ENCODE results near the gene REPS1. TPM values are rescaled to one million over a fixed set of nuclear protein-coding genes. Genes with fewer than 3 reads are reported as not detected.

Gene REPS1
- total RNA-seq, 2 experiments from 2014 or later, result 40.0 to 53.9 TPM

DNA sequence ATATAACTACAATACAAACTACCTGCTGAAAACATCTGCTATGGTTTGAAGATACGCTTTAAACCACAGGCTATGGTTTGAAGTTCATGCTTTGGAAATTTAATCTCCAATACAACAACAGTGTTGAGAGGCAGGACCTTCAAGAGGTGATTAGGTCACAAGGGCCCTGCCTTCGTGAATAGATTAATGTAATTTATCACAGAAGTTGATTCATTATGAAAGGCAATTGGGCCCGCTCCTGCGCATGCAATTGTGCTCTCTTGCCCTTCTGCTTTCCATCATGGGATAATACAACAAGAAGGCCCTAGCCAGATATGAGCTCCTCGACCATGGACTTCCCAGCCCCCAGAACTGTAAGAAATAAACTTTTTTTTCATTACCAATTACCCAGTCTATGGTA, 21.2 kb downstream of the REPS1 start:
- 0 out of 2 replicates have a peak, but pooled peaks cover 8% of the 10 kb centered on the region for H4K20me1 ChIP-seq (ENCODE audit: insufficient read depth, low read length)

GRCh38 chr6:138965971-138966370, 22.1 kb downstream of the REPS1 start:
- Histone ChIP-seq H2AFZ (ENCODE audit: low read length) (no peak overlapping the region), H3K4me1 (ENCODE audit: insufficient read depth, low read length, poor library complexity, severe bottlenecking) (peaks cover 3% of the 10 kb centered on the region), H3K36me3 (ENCODE audit: insufficient read depth, low read length) (no peaks in the 10 kb centered on the region), H4K20me1 (ENCODE audit: insufficient read depth, low read length) (0 out of 2 replicates have a peak, but pooled peaks cover 8% of the 10 kb centered on the region), H3K4me2 (ENCODE audit: low read length) (no peak overlapping the region), H3K9me2 (ENCODE audit: insufficient read depth, low read length) (no peaks in the 10 kb centered on the region), H3K79me2 (ENCODE audit: insufficient read depth, low read depth, low read length) (peaks cover 88% of the 10 kb centered on the region; the same call in 1 of the 2 replicates), H3K4me3 (ENCODE audit: low read depth, low read length, poor library complexity, severe bottlenecking) (no peak overlapping the region), H3K9me3 (ENCODE audit: low read length) (no peaks in the 10 kb centered on the region), H3K27ac (ENCODE audit: low read depth, low read length, poor library complexity, severe bottlenecking) (no peak overlapping the region)
- TF ChIP-seq, protein P1, sequence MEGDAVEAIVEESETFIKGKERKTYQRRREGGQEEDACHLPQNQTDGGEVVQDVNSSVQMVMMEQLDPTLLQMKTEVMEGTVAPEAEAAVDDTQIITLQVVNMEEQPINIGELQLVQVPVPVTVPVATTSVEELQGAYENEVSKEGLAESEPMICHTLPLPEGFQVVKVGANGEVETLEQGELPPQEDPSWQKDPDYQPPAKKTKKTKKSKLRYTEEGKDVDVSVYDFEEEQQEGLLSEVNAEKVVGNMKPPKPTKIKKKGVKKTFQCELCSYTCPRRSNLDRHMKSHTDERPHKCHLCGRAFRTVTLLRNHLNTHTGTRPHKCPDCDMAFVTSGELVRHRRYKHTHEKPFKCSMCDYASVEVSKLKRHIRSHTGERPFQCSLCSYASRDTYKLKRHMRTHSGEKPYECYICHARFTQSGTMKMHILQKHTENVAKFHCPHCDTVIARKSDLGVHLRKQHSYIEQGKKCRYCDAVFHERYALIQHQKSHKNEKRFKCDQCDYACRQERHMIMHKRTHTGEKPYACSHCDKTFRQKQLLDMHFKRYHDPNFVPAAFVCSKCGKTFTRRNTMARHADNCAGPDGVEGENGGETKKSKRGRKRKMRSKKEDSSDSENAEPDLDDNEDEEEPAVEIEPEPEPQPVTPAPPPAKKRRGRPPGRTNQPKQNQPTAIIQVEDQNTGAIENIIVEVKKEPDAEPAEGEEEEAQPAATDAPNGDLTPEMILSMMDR (conservative IDR thresholded peaks at IDR 0.05; ENCODE audit: low read length), result no peak
- TF ChIP-seq EZH2phosphoT487 (IDR thresholded peaks at IDR 0.05; ENCODE audit: borderline replicate concordance, low read depth, low read length), result no peak
- POLR2A ChIA-PET, result interaction anchor here (0.9 to 4.3 kb wide), 5 partner anchors 10 to 65 kb away, joined by 3 to 19 read pairs (median 3); no protein-coding TSS in a partner anchor
- DNase-seq (ENCODE audit: low spot score), result no peak
- no TSS peak for BruUV-seq (replicated peaks)
- intact Hi-C loops (cut with micrococcal nuclease; ENCODE audit: unreplicated experiment), result no loop called here
- CTCF ChIA-PET (ENCODE audit: unreplicated experiment), result no interaction called here

More for the DNA sequence above, 21.2 kb downstream of the REPS1 start:
- H2AFZ ChIP-seq (ENCODE audit: low read length), result no peak overlapping the region
- DNase-seq (ENCODE audit: low spot score), result no peak
- no peak overlapping the region for H3K4me3 ChIP-seq (ENCODE audit: low read depth, low read length, poor library complexity, severe bottlenecking)
- H3K9me2 ChIP-seq (ENCODE audit: insufficient read depth, low read length), result no peaks in the 10 kb centered on the region
- BruUV-seq (replicated peaks), result no TSS peak
- no peak overlapping the region for H3K27ac ChIP-seq (ENCODE audit: low read depth, low read length, poor library complexity, severe bottlenecking)
- H3K36me3 ChIP-seq (ENCODE audit: insufficient read depth, low read length), result no peaks in the 10 kb centered on the region
- POLR2A ChIA-PET, result interaction anchor here (0.9 to 4.3 kb wide), 5 partner anchors 9 to 17 kb away, joined by 3 to 19 read pairs (median 3); no protein-coding TSS in a partner anchor
- H3K9me3 ChIP-seq (ENCODE audit: low read length), result no peaks in the 10 kb centered on the region
- H3K79me2 ChIP-seq (ENCODE audit: insufficient read depth, low read depth, low read length), result peaks cover 90% of the 10 kb centered on the region; the same call in 1 of the 2 replicates
- TF ChIP-seq, protein P1 (conservative IDR thresholded peaks at IDR 0.05; ENCODE audit: low read length), result no peak
- TF ChIP-seq EZH2phosphoT487 (IDR thresholded peaks at IDR 0.05; ENCODE audit: borderline replicate concordance, low read depth, low read length), result no peak
- intact Hi-C loops (cut with micrococcal nuclease; ENCODE audit: unreplicated experiment), result no loop called here
- CTCF ChIA-PET (ENCODE audit: unreplicated experiment), result no interaction called here
- H3K4me1 ChIP-seq (ENCODE audit: insufficient read depth, low read length, poor library complexity, severe bottlenecking), result peaks cover 3% of the 10 kb centered on the region
- H3K4me2 ChIP-seq (ENCODE audit: low read length), result no peak overlapping the region

DNA sequence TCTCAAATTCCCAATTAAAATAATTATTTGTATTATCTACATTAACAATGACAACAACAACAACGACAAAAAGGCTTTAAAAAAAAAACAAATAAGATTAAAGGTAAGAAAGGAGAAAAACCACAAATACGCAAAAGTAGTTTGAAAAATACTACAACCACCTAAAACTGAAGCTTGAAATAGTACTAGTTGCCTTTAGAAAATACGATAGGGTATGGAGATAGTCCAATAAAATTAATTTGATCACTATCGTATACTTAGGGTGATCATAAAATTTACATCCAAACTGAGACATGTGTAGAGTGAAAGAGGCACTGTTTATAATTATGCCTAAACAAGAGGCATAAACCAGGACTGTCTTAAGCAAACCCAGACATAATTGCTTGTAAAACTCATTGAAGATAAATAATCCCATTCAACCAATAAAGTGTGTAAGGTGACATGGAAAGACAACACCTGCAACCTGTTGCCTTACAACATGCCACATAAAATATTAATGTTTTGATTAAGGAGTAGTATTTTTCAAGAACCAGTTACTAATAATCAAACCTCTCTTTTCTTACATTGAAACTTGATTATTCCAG, 22.7 kb downstream of the REPS1 start:
- ChIA-PET CTCF (ENCODE audit: unreplicated experiment) (no interaction called here), POLR2A (interaction anchor here (1.0 to 1.6 kb wide), 4 partner anchors 15 to 65 kb away, joined by 3 to 4 read pairs (median 3); no protein-coding TSS in a partner anchor)
- BruUV-seq (replicated peaks), result no TSS peak
- intact Hi-C loops (cut with micrococcal nuclease; ENCODE audit: unreplicated experiment), result no loop called here
- no peaks in the 10 kb centered on the region for H3K9me3 ChIP-seq (ENCODE audit: low read length)
- H3K9me2 ChIP-seq (ENCODE audit: insufficient read depth, low read length), result no peaks in the 10 kb centered on the region
- no peak for TF ChIP-seq EZH2phosphoT487 (IDR thresholded peaks at IDR 0.05; ENCODE audit: borderline replicate concordance, low read depth, low read length)
- TF ChIP-seq, protein P1 (conservative IDR thresholded peaks at IDR 0.05; ENCODE audit: low read length), result no peak
- no peak overlapping the region for H3K4me2 ChIP-seq (ENCODE audit: low read length)
- no peak overlapping the region for H2AFZ ChIP-seq (ENCODE audit: low read length)
- H3K36me3 ChIP-seq (ENCODE audit: insufficient read depth, low read length), result no peaks in the 10 kb centered on the region
- H3K79me2 ChIP-seq (ENCODE audit: insufficient read depth, low read depth, low read length), result peaks cover 93% of the 10 kb centered on the region; the same call in 1 of the 2 replicates
- DNase-seq (ENCODE audit: low spot score), result no peak
- 0 out of 2 replicates have a peak, but pooled peaks cover 8% of the 10 kb centered on the region for H4K20me1 ChIP-seq (ENCODE audit: insufficient read depth, low read length)
- H3K4me3 ChIP-seq (ENCODE audit: low read depth, low read length, poor library complexity, severe bottlenecking), result no peak overlapping the region
- peaks cover 3% of the 10 kb centered on the region for H3K4me1 ChIP-seq (ENCODE audit: insufficient read depth, low read length, poor library complexity, severe bottlenecking)
- no peak overlapping the region for H3K27ac ChIP-seq (ENCODE audit: low read depth, low read length, poor library complexity, severe bottlenecking)

Measured in OCI-LY7 (cell line).